DMS 273 (cell line): ENCODE measurements around the gene RNU1-1.
"Not testable (repeated sequence)": the region's sequence is repeated elsewhere in the genome, so short reads cannot be mapped to it uniquely, and the experiment has no call there.

Experiments used
- DNase-seq: peaks from one replicate; lab custom pipeline; 2025; ENCODE audit not compliant: unreplicated experiment; lab: John Stamatoyannopoulos, UW

Gene RNU1-1

DNA sequence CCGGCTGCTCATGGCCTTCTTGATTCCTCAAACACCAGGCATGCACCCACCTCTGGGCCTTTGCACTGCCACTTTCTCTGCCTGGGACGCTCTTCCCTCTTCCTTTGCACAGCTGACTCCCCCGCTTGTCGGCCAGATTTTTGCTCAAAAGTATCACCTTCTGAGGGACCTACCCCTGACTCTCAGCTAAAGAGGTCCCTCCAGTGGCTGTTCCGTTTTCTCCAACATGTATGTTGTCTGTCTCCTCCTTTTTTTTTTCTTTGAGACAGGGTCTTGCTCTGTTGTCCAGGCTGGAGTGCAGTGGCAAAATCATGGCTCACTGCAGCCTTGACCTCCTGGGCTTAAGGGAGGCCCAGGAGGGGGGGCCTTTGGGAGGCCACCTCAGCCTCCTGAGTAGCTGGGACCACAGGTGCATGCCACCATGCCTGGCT is 16.6 kb downstream of the RNU1-1 start:
- DNase-seq: peak; percentile 38

DNA sequence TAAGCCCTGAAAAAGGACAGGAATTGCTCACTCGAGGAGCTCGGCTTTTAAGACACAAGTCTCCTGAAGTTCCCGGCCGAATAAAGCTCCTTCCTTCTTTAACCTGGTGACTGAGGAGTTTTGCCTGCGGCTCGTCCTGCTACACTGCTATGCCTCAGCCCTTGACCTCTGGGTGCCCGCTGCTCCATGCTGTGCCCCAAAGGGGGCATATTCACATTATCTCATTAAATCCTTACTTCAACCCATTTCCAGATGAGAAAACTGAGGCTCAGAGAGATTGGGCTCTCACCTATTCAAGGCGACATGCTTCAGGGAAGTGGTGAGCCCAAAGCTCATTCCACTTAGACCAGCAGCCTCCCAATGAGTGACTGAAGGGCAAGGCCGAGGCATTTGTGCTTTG is 20.4 kb downstream of the RNU1-1 start:
- not testable (repeated sequence) for DNase-seq

- DNase-seq: not testable (repeated sequence)
These were observed 21.1 kb downstream of the RNU1-1 start for GRCh38 chr1:16492937-16493336.

GRCh38 chr1:16491056-16491675 is 22.9 kb downstream of the RNU1-1 start:
- DNase-seq: no peak

GRCh38 chr1:16489195-16489880 is 24.7 kb downstream of the RNU1-1 start:
- not testable (repeated sequence) for DNase-seq

DNA sequence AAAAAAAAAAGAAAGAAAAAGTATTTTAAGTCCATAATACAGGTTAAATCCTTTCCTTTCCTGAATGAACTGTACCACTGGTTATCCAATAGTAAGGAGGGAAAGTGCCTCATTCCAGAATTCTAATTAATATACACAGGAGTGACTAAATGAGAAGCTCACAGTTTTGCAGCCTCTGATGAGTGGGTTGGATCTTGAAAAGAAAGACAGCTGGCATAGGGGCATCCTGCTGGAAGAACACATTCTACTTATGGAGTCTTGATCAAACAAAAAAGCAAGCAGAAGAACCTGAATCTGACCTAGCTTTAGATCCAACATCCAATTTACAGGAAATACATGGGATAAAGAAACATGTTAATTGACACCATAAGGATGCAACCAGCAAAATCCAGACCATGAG is 27.1 kb downstream of the RNU1-1 start:
- not testable (repeated sequence) for DNase-seq

- DNase-seq: not testable (repeated sequence)
These were observed 27.8 kb downstream of the RNU1-1 start for GRCh38 chr1:16486316-16486715.

DNA sequence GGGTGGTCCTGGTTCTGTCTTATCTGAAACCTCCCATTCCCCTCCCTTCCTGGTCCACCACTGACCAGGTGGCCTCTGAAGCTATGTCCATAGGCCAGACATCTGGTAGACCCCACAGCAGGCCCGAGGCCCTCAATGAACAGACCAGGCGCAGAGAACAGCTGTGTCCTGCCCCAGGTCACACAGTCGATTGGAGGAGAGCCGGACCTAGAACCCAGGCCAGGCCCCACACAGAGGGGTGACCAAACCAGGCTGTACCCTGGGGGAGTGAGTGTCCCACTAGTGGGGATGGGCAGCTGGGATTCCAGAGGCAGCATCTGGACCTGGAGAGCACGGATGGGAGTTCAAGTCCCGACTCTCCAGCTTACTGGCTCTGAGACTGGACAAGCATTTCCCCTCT is 29.2 kb downstream of the RNU1-1 start:
- DNase-seq: no peak

- no peak for DNase-seq
These were observed 29.6 kb downstream of the RNU1-1 start for GRCh38 chr1:16484501-16484835.

DNA sequence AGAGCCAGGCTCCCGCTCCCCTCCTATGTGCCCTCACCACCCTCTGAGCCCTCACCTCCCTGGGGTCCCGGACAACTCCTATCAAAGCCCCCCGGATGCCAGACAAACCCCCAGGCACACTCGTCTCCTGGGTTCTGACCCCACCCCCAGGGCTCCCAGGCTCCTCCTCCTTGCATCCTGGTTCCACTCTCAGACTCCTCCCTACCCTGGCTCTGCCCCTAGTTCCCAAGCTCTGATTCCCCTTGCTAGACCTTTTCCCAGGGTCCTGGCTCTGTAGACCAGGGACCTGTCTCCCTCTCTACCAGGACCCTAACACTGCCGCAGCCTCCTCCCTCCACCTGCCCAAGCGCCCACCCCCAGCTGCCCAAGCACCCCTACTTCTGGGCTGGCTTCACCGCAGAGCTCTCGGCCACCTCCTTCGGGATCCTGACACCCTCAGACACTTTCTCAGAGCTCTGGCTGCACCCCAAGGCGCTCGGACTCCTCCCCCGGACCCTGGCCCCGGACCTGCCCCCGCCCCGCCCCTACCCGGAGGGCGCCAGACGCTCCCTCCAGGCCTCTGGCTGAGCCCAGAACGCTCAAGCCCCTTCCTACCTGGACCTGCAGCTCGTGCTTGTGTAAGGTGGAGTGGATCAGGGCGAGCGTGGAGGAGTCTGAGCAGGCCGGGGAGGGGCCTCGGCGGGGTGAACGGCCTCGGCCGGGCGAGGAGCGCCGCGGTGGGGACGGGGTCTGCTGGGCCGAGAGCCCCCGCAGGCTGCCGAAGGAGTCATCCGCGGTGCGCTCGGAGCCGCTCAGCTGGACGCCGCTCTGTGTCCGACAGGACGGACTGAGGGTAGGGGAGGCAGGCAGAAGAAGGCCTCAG is 30.2 kb downstream of the RNU1-1 start:
- DNase-seq: not testable (repeated sequence)

GRCh38 chr1:16483146-16483545 is 30.9 kb downstream of the RNU1-1 start:
- not testable (repeated sequence) for DNase-seq

GRCh38 chr1:16478091-16478490 is 36.0 kb downstream of the RNU1-1 start:
- DNase-seq: no peak

DNA sequence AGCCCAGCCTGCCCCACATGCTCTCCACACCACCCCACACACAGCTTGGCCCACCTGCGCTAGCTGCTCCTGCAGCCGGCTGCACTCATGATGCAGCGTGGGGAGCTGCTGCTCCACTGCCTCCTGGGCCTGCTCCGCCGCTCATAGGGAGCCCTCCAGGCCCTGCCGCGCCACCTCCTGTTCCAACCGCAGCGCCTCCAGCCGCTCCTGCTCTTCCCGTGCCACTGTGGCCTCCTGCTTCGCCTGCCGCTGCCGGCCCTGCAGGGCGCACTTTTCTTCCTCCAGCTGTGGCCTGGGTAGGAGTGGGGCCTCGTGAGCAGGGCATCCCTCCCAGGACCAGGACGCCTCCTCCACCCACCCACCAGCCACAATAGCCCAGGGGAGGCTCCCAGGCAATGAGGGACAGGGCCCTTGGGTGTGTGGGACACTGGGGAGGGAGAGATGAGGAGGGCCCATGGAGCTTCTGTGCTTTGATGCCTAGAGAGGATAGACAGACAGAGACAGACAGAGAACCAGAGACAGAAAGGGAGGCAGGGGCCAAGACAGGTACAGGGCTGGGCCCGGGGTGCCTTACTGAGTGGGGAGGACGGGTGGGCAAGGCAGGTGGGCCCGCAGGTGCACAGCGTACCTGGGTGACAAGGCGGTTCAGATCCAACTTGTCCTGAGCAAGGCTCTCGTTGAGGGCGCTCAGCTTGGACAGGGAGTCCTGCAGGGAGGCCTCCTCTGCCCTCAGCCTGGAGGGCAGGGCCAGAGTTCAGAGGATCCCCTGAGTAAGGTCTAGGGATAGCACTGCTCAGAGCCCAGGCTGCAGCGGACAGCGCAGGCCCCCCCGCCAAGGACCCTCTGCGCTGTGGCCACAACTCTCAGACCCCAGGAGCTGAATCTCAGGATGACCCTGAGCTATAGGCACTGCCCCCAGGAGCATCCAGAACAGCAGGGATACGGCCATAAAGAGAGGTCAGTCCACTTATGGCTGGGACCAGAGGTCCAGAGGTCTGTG is 38.0 kb downstream of the RNU1-1 start:
- not testable (repeated sequence) for DNase-seq

DNA sequence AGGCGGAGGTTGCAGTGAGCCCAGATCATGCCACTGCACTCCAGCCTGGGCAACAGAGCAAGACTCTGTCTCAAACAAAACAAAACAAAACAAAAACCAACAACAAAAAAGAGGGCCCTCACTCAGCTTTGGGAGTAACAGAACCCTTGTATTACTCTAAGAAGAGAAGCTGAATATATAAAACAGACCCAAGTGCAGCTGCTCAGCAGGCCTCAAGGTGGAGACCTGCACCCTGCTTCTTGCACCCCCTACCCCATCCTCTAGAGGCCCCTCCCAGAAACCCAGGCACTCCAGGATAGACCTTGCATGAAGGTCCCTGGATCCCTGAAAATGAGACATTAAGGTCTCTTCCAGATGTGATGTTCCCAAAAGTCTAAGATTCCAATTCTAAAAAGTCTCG is 39.2 kb downstream of the RNU1-1 start:
- DNase-seq: peak; percentile 49

DNA sequence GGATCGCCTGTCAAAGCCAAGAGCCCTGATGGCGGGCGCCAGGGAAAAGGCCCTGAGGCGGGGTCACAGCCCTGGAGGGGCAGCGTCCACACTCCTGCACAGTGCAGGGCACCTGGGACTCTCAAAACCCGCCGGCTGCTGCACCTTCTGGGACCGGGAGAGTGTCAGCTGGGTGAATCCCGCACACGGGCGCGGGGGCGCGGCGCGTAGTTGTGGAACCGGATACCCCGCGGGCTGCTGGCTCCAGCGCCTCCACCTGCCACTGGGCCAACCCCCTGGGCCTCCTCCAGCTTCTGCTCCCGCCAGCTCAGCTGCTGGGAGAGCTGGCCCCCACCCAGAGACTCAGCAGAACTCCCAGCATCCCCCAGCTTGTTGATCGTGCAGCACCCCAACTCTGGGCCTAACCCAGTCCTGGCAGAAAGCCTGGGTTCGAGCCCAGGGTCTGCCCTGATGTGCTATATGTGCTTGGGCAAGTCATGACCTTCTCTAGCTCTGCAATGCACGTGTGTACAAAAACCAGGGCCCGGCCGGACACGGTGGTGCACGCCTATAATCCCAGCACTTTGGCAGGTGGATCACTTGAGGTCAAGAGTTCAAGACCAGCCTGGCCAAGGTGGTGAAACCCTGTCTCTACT is 39.8 kb downstream of the RNU1-1 start:
- DNase-seq: no peak

- DNase-seq: no peak
These were observed 45.5 kb downstream of the RNU1-1 start for GRCh38 chr1:16468558-16468957.

GRCh38 chr1:16464917-16465625 is 49.0 kb downstream of the RNU1-1 start:
- no peak for DNase-seq
